HG02678 (cell line): ENCODE data around the gene AOC3.

Source experiments
- ATAC-seq: cut with Tn5 transposase; IDR thresholded peaks from one replicate; pipeline ENCODE4 v1.9.1; 2021; ENCODE audit warnings: mild to moderate bottlenecking, moderate library complexity; ENCODE audit not compliant: unreplicated experiment

AOC3 gene, protein sequence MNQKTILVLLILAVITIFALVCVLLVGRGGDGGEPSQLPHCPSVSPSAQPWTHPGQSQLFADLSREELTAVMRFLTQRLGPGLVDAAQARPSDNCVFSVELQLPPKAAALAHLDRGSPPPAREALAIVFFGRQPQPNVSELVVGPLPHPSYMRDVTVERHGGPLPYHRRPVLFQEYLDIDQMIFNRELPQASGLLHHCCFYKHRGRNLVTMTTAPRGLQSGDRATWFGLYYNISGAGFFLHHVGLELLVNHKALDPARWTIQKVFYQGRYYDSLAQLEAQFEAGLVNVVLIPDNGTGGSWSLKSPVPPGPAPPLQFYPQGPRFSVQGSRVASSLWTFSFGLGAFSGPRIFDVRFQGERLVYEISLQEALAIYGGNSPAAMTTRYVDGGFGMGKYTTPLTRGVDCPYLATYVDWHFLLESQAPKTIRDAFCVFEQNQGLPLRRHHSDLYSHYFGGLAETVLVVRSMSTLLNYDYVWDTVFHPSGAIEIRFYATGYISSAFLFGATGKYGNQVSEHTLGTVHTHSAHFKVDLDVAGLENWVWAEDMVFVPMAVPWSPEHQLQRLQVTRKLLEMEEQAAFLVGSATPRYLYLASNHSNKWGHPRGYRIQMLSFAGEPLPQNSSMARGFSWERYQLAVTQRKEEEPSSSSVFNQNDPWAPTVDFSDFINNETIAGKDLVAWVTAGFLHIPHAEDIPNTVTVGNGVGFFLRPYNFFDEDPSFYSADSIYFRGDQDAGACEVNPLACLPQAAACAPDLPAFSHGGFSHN

GRCh38 chr17:42850954-42851353, at the start of gene AOC3:
Gene AOC3, plus strand, starts transcription at chr17:42851199. Its CDS starts 145 bp downstream, at chr17:42851344.
- no peak for ATAC-seq

DNA sequence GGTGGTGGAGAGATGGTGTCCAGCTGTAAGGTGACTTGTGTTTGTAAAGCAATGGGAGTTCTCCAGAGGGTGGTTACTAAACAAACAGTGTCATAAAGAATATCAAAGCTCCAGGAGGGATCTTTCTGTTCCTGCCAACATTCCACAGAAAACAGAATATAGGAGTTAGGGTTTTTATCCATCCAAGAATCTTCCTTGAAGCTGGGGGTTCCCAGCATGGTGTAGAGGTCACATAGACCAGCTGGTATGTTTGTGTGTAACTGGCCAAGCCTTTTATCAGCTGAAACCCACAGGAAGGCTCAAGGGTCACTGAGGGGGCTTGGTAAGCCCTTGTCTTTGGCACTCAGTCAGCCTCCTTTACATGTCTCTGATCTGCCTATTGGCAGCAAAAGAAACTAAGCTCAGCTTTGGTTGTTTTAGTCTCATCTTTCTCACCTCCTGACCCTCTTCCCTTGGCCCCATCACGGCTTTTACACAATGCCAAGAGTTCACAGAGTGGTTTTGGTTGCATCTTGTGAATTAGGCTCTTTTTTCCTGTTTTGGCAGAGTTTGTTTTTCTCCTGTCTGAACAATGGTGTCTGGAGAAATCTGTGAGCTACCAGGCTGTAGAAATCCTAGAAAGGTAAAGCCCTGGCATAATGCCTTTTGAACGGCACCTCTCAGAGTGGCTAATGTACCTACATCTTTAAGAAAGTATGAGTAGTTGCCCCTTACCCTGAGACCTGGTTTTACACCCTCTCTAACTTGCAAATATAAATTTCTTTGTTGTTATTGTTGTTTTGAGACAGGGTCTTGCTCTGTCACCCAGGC, 47.7 kb upstream of the AOC3 start:
- no peak for ATAC-seq

- ATAC-seq = no peak
Observed at GRCh38 chr17:42804918-42805367, 46.1 kb upstream of the AOC3 start.

DNA sequence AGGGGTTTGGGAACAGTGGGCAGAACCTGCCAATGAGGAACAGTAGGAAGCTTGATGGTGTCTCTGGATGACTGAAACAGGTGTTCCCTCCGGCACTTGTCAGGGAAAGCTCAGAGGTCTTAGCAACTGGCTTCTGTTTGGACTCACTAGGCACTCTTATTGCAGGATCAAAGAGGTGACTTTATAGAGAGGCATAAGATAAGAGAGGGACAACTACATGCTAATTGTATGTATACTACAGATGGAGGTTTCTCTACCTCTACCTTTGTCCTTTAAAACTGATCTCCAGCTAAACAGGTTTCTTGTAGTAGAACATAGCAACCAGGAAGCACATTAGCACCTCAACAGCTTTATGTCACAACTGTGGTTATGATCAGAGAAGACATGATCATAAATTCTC, 44.8 kb upstream of the AOC3 start:
- ATAC-seq = no peak

DNA sequence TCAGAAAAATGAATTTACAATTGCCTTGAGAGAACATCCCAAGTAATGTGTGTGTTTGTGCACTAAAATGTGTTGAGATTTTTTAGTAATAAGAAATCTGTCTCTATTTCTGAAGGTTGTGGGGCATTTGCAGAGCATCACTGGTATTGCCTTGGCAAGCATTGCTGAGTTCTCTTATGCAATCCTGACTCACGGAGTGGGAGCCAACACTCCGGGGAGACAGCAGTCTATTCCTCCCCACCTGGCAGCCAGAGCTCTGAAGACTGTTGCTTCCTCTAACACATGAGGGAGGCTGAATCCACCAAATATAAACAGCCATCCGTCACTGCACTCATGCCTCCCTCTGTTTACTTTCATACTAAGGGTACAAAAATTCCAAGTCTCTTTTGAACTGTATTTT, 41.7 kb upstream of the AOC3 start:
- ATAC-seq = no peak

- no peak for ATAC-seq
Observed at GRCh38 chr17:42814633-42815399, 36.2 kb upstream of the AOC3 start.

DNA sequence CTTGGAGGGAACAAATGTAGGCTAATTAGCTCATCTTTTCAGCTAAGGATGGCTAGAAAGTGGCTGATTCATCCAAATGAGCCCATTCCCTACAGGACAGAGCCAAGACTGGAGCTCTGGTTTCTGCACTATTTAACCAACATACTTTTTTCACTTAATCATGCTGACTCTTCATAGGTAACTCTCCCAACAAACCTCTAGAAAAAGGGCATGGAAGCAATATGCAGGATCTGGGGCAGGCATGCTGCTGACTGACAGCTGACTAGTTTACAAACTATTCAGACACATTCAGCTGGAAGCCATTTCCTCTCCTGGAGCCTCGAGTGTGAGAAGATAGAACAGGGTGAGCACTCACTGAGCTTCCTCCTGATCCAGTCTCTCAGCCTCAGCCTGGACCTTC, 33.1 kb upstream of the AOC3 start:
- ATAC-seq = no peak

- ATAC-seq = no peak
Observed at GRCh38 chr17:42818379-42818778, 32.6 kb upstream of the AOC3 start.

DNA sequence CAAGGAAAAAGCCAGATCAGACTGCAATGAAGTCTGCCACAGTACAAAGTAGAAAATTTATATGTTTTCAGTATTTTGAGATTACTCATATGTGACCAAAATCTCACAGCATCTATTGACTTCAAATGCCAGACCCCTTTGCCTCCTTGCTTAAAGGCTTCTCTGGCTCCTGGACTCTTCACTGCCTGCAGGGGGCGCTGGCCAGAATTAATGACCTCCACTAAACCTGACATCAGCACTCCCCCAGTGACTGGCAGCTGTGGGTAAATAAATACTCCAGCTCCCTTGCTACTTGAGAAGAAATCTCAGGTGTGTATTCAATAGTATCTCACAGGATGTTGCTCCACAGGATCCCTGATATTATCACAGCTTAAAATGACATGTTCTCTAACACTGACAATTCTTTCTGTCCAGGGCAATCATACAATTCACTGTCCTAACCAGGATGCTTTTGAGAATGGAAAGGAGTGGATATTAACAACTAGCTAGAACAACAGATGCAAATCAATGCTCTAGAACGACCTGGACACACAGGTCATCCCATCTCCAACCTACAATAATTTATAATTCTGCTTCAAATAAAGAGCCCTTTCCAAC, 31.0 kb upstream of the AOC3 start:
- no peak for ATAC-seq

GRCh38 chr17:42821176-42821575, 29.8 kb upstream of the AOC3 start:
- ATAC-seq = no peak

- no peak for ATAC-seq
Observed at GRCh38 chr17:42827472-42827871, 23.5 kb upstream of the AOC3 start.

GRCh38 chr17:42830971-42831370, 20.0 kb upstream of the AOC3 start:
- ATAC-seq = no peak

DNA sequence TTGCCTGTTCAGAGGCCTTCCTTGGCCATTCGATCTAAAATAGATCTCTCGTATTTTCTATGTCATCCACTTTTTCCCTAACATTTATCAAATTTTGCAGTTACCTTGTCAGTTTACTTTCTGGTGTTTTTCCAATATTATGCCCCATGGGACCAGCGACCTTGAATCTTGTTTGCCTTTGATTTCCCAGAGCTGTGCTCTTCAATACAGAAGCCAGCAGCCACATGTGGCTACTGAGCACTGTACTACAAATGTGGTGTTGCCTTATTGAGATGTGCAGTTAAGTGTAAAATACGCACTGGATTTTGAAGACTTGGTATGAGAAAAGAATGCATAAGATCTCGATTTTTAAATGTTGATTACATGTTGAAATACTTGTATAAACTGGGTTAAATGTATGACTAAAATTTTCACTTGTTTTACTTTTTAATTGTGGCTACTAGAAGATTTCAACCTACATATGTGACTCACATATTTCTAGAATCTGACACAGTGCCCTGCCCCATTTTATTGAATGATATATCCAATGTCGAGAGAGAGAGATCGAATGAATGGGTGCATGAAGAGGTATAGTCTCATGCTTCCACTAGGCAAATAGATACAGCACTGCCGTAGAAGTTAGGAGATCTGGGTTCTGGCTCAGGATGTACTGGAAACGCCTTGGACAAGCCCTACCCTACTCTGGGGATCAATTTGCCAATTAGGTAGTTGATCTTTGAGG, 18.6 kb upstream of the AOC3 start:
- peak; percentile 4 for ATAC-seq

GRCh38 chr17:42832934-42833766, 17.8 kb upstream of the AOC3 start, which contains the start of gene PSME3:
Gene PSME3, plus strand, starts transcription at chr17:42833397. Its CDS starts 235 bp downstream, at chr17:42833632.
- ATAC-seq = peak; percentile 86

- no peak for ATAC-seq
Observed at GRCh38 chr17:42833767-42834422, 17.1 kb upstream of the AOC3 start.

GRCh38 chr17:42835732-42836131, 15.3 kb upstream of the AOC3 start:
- no peak for ATAC-seq

- ATAC-seq = no peak
Observed at GRCh38 chr17:42841975-42842685, 8.9 kb upstream of the AOC3 start.
